WTC11 (cell line): ENCODE measurements around the gene SMOC1. TPM values are rescaled to one million over a fixed set of nuclear protein-coding genes. Genes with fewer than 3 reads are reported as not detected.

ENCODE experiments used
- ATAC-seq: fragments of 200-7000 bp; cut with Tn5 transposase; 2 replicates; pipeline ENCODE4 v1.10.0; 2021; ENCODE audit warnings: mild to moderate bottlenecking, moderate library complexity
- CTCF ChIA-PET: fragments of 300-600 bp; sonication (Branson Sonifier 250); formaldehyde crosslinking; loops from one replicate; lab custom pipeline; 2021; ENCODE audit warnings: antibody characterized with exemption; lab: Charles Lee
- POLR2A ChIA-PET: fragments of 350-600 bp; sonication (Branson Sonifier 250); formaldehyde crosslinking; loops from one replicate; lab custom pipeline; 2021; ENCODE audit warnings: antibody characterized with exemption; lab: Charles Lee
- DNase-seq: peaks from one replicate; pipeline ENCODE4 v3.0.0; 2021; ENCODE audit warnings: low spot score
- H3K27ac Mint-ChIP-seq: 2 replicates; pipeline ENCODE4 v1.8.0; 2021; ENCODE audit warnings: mixed read lengths
- H3K27me3 Mint-ChIP-seq: 2 replicates; pipeline ENCODE4 v1.8.0; 2021; ENCODE audit warnings: low read depth, mild to moderate bottlenecking, moderate library complexity, mixed read lengths
- H3K36me3 Mint-ChIP-seq: 2 replicates; pipeline ENCODE4 v1.8.0; 2021; ENCODE audit warnings: mixed read lengths
- H3K4me1 Mint-ChIP-seq: 2 replicates; pipeline ENCODE4 v1.8.0; 2022; ENCODE audit warnings: mixed read lengths
- H3K4me3 Mint-ChIP-seq: 2 replicates; pipeline ENCODE4 v1.8.0; 2021; ENCODE audit warnings: mild to moderate bottlenecking, moderate library complexity, mixed read lengths
- H3K9me3 Mint-ChIP-seq: 2 replicates; pipeline ENCODE4 v1.8.0; 2021; ENCODE audit warnings: mixed read lengths
- ATF1 ChIP-seq: sonication (generic); formaldehyde crosslinking; IDR thresholded peaks from 2 replicates; pipeline ENCODE4 v1.8.1; 2023; ENCODE audit warnings: mild to moderate bottlenecking, moderate library complexity, missing genetic modification reagents
- ATF3 ChIP-seq: sonication (generic); formaldehyde crosslinking; conservative IDR thresholded peaks from 2 replicates; pipeline ENCODE4 v1.8.1; 2022; ENCODE audit warnings: mild to moderate bottlenecking, missing genetic modification reagents
- CREM ChIP-seq: sonication (generic); formaldehyde crosslinking; IDR thresholded peaks from 2 replicates; pipeline ENCODE4 v1.8.1; 2022; ENCODE audit warnings: mild to moderate bottlenecking, missing genetic modification reagents, moderate library complexity
- E2F1 ChIP-seq: sonication (generic); formaldehyde crosslinking; IDR thresholded peaks from 2 replicates; pipeline ENCODE4 v1.8.0; 2022; ENCODE audit warnings: mild to moderate bottlenecking, missing genetic modification reagents
- E2F5 ChIP-seq: sonication (generic); formaldehyde crosslinking; IDR thresholded peaks from 2 replicates; pipeline ENCODE4 v1.8.1; 2022; ENCODE audit warnings: mild to moderate bottlenecking, moderate library complexity, missing genetic modification reagents
- EMX1 ChIP-seq: fragments of 250-450 bp; sonication (Bioruptor Pico); IDR thresholded peaks from 2 replicates; pipeline ENCODE4 v1.8.0; 2021; ENCODE audit warnings: mild to moderate bottlenecking
- ERG ChIP-seq: fragments of 250-450 bp; sonication (Bioruptor Pico); IDR thresholded peaks from 2 replicates; pipeline ENCODE4 v1.8.0; 2021; ENCODE audit warnings: mild to moderate bottlenecking
- FOXP1 ChIP-seq: sonication (generic); formaldehyde crosslinking; IDR thresholded peaks from 2 replicates; pipeline ENCODE4 v1.8.0; 2022; ENCODE audit warnings: missing genetic modification reagents, mild to moderate bottlenecking, moderate library complexity, borderline replicate concordance
- GRHL2 ChIP-seq: fragments of 250-450 bp; sonication (Bioruptor Pico); IDR thresholded peaks from 2 replicates; pipeline ENCODE4 v1.8.0; 2022; ENCODE audit warnings: mild to moderate bottlenecking, moderate library complexity; ENCODE audit not compliant: insufficient replicate concordance, severe bottlenecking
- HMGXB4 ChIP-seq: sonication (generic); formaldehyde crosslinking; IDR thresholded peaks from 2 replicates; pipeline ENCODE4 v1.8.1; 2023; ENCODE audit warnings: mild to moderate bottlenecking, moderate library complexity, missing genetic modification reagents
- NFATC4 ChIP-seq: fragments of 250-450 bp; sonication (Bioruptor Pico); IDR thresholded peaks from 2 replicates; pipeline ENCODE4 v1.9.0; 2021; ENCODE audit warnings: mild to moderate bottlenecking
- NFE2L1 ChIP-seq: sonication (generic); formaldehyde crosslinking; IDR thresholded peaks from 2 replicates; pipeline ENCODE4 v1.8.1; 2023; ENCODE audit warnings: missing genetic modification reagents
- NFYB ChIP-seq: sonication (generic); formaldehyde crosslinking; conservative IDR thresholded peaks from 2 replicates; pipeline ENCODE4 v1.8.0; 2022; ENCODE audit warnings: low read depth, missing genetic modification reagents
- OVOL2 ChIP-seq: fragments of 250-450 bp; sonication (Bioruptor Pico); IDR thresholded peaks from 2 replicates; pipeline ENCODE4 v1.9.0; 2021; ENCODE audit warnings: mild to moderate bottlenecking, borderline replicate concordance
- RELA ChIP-seq: sonication (generic); formaldehyde crosslinking; IDR thresholded peaks from 2 replicates; pipeline ENCODE4 v1.8.1; 2022; ENCODE audit warnings: missing genetic modification reagents, mild to moderate bottlenecking, borderline replicate concordance
- SP1 ChIP-seq: sonication (generic); formaldehyde crosslinking; conservative IDR thresholded peaks from 2 replicates; pipeline ENCODE4 v1.8.1; 2022; ENCODE audit warnings: missing genetic modification reagents
- TEAD1 ChIP-seq: sonication (generic); formaldehyde crosslinking; IDR thresholded peaks from 2 replicates; pipeline ENCODE4 v1.8.0; 2022; ENCODE audit warnings: mild to moderate bottlenecking, missing genetic modification reagents
- USF1 ChIP-seq: sonication (generic); formaldehyde crosslinking; IDR thresholded peaks from 2 replicates; pipeline ENCODE4 v1.8.0; 2022; ENCODE audit warnings: mild to moderate bottlenecking, missing genetic modification reagents
- ZMAT4 ChIP-seq: fragments of 250-450 bp; sonication (Bioruptor Pico); IDR thresholded peaks from 2 replicates; pipeline ENCODE4 v1.9.0; 2021; ENCODE audit warnings: mild to moderate bottlenecking
- ZNF219 ChIP-seq: sonication (generic); formaldehyde crosslinking; IDR thresholded peaks from 2 replicates; pipeline ENCODE4 v1.8.0; 2023; ENCODE audit warnings: missing genetic modification reagents, mild to moderate bottlenecking, borderline replicate concordance
- ZNF396 ChIP-seq: fragments of 250-450 bp; sonication (Bioruptor Pico); IDR thresholded peaks from 2 replicates; pipeline ENCODE4 v1.8.0; 2021; ENCODE audit warnings: mild to moderate bottlenecking, moderate library complexity, borderline replicate concordance
- ZNF425 ChIP-seq: fragments of 250-450 bp; sonication (Bioruptor Pico); conservative IDR thresholded peaks from 2 replicates; pipeline ENCODE4 v1.9.0; 2021; ENCODE audit warnings: mild to moderate bottlenecking
- total RNA-seq: library from RNA; stranded (reverse); gene quantifications from 3 replicates; pipeline ENCODE4 v1.2.3, GENCODE V29; 2021

SMOC1 gene
- total RNA-seq, 1 experiment from 2014 or later, result 1.1 TPM

- H3K9me3 Mint-ChIP-seq, result peaks cover 14% of the 10 kb centered on the region
- no peak overlapping the region for H3K27ac Mint-ChIP-seq
- DNase-seq, result no peak
- peaks cover 3% of the 10 kb centered on the region; the same call in 1 of the 2 replicates for H3K27me3 Mint-ChIP-seq
- no peak for ATAC-seq
- no peak overlapping the region for H3K4me3 Mint-ChIP-seq
- ChIA-PET CTCF (interaction anchor here (0.9 to 1.3 kb wide), 4 partner anchors 15 to 165 kb away, joined by 3 to 5 read pairs (median 4); partner anchors contain the start of gene SMOC1), POLR2A (no interaction called here)
- TF ChIP-seq NFYB (no peak), SP1 (no peak), RELA (CRISPR knock-in tag) (no peak), ATF3 (CRISPR knock-in tag) (no peak), ZNF425 (CRISPR knock-in tag) (no peak), E2F5 (CRISPR knock-in tag) (no peak), EMX1 (CRISPR knock-in tag) (no peak), NFATC4 (CRISPR knock-in tag) (no peak), USF1 (no peak), TEAD1 (CRISPR knock-in tag) (no peak), ZNF219 (no peak), FOXP1 (CRISPR knock-in tag) (no peak), NFE2L1 (CRISPR knock-in tag) (no peak), ATF1 (CRISPR knock-in tag) (no peak), ZNF396 (no peak), GRHL2 (CRISPR knock-in tag) (no peak), OVOL2 (no peak), CREM (CRISPR knock-in tag) (no peak), ZMAT4 (CRISPR knock-in tag) (no peak)
- no peaks in the 10 kb centered on the region for H3K36me3 Mint-ChIP-seq
- H3K4me1 Mint-ChIP-seq, result peaks cover 27% of the 10 kb centered on the region
These were observed 103.7 kb downstream of the SMOC1 start for GRCh38 chr14:69982886-69983285.

- Mint-ChIP-seq H3K4me3 (no peak overlapping the region), H3K36me3 (no peaks in the 10 kb centered on the region)
These were observed 104.1 kb downstream of the SMOC1 start for GRCh38 chr14:69983317-69983716.

More at GRCh38 chr14:69983317-69983716, 104.1 kb downstream of the SMOC1 start:
- no peak for DNase-seq
- TF ChIP-seq E2F1 (CRISPR knock-in tag) (no peak), HMGXB4 (CRISPR knock-in tag) (no peak), ERG (CRISPR knock-in tag) (no peak)
- TF ChIP-seq, all 79 proteins: peak for 0
- peaks cover 14% of the 10 kb centered on the region for H3K9me3 Mint-ChIP-seq
- H3K4me1 Mint-ChIP-seq, result peaks cover 32% of the 10 kb centered on the region
- peaks cover 3% of the 10 kb centered on the region; the same call in 1 of the 2 replicates for H3K27me3 Mint-ChIP-seq
- H3K27ac Mint-ChIP-seq, result no peak overlapping the region
- ATAC-seq, result no peak
- ChIA-PET CTCF (interaction anchor here (0.9 to 1.3 kb wide), 4 partner anchors 15 to 165 kb away, joined by 3 to 5 read pairs (median 5); partner anchors contain the start of gene SMOC1), POLR2A (no interaction called here)
